ENCODE data around the gene EMD.

DNA sequence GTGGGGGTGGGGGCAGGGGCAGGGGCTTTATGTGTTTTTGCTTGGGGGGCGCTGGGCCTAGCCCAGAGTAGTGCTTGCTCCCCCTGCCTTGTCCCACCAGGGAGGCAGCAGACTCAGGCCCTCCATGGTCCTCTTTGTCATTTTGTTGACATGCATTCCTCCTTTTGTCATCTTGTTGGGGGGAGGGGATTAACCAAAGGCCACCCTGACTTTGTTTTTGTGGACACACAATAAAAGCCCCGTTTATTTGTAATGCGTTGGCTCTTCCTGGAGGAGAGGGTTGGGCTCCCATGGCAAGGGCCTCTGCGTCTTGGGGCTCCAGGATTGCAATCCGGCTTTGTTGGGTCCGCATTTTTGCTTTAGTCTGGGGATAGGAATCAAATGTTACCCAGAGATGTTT, 2.2 kb downstream of the EMD start:
- TF ChIP-seq EP300 (IDR thresholded peaks at IDR 0.05; ENCODE audit: borderline replicate concordance in 1 of 2, low read depth in 1 of 2, low read length in 1 of 2): no peak
- no peak for TF ChIP-seq EZH2phosphoT487 (IDR thresholded peaks at IDR 0.05; ENCODE audit: borderline replicate concordance, low read depth)
- no peak for TF ChIP-seq RAD21 (IDR thresholded peaks at IDR 0.05; ENCODE audit: low read length)
- TF ChIP-seq, protein P1, sequence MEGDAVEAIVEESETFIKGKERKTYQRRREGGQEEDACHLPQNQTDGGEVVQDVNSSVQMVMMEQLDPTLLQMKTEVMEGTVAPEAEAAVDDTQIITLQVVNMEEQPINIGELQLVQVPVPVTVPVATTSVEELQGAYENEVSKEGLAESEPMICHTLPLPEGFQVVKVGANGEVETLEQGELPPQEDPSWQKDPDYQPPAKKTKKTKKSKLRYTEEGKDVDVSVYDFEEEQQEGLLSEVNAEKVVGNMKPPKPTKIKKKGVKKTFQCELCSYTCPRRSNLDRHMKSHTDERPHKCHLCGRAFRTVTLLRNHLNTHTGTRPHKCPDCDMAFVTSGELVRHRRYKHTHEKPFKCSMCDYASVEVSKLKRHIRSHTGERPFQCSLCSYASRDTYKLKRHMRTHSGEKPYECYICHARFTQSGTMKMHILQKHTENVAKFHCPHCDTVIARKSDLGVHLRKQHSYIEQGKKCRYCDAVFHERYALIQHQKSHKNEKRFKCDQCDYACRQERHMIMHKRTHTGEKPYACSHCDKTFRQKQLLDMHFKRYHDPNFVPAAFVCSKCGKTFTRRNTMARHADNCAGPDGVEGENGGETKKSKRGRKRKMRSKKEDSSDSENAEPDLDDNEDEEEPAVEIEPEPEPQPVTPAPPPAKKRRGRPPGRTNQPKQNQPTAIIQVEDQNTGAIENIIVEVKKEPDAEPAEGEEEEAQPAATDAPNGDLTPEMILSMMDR (IDR thresholded peaks at IDR 0.05): no peak
